OCI-LY1 (cell line): Measurements from ENCODE around the gene CDH13.

Source experiments
- H2AFZ ChIP-seq: fragments of 200-600 bp; sonication (generic), shearing (Covaris generic); 2 replicates; pipeline ENCODE4 v1.6.0; 2014; ENCODE audit warnings: antibody characterized with exemption, mild to moderate bottlenecking, low read length
- H3F3A ChIP-seq: fragments of 200-600 bp; sonication (generic), shearing (Covaris generic); 2 replicates; pipeline ENCODE4 v1.6.0; 2014; ENCODE audit warnings: mild to moderate bottlenecking, antibody characterized with exemption, low read length, moderate library complexity; ENCODE audit not compliant: insufficient read depth
- H3K27ac ChIP-seq: fragments of 200-600 bp; sonication (generic); 2 replicates; pipeline ENCODE4 v1.5.1; 2014; ENCODE audit warnings: low read length, mixed run types, mild to moderate bottlenecking, low read depth; ENCODE audit not compliant: poor library complexity, severe bottlenecking
- H3K27me3 ChIP-seq: fragments of 200-600 bp; sonication (generic); 2 replicates; pipeline ENCODE4 v1.6.0; 2014; ENCODE audit warnings: antibody characterized with exemption, mild to moderate bottlenecking, low read length, moderate library complexity; ENCODE audit not compliant: insufficient read depth
- H3K36me3 ChIP-seq: fragments of 200-600 bp; sonication (generic); 2 replicates; pipeline ENCODE4 v1.6.1; 2014; ENCODE audit warnings: mild to moderate bottlenecking, antibody characterized with exemption, low read length, moderate library complexity, mixed read lengths; ENCODE audit not compliant: insufficient read depth
- H3K4me1 ChIP-seq: fragments of 200-600 bp; sonication (generic); 2 replicates; pipeline ENCODE4 v1.5.1; 2014; ENCODE audit warnings: mild to moderate bottlenecking, low read length, moderate library complexity; ENCODE audit not compliant: insufficient read depth, severe bottlenecking
- H3K4me2 ChIP-seq: fragments of 200-600 bp; sonication (generic), shearing (Covaris generic); 2 replicates; pipeline ENCODE4 v1.6.1; 2014; ENCODE audit warnings: low read length
- H3K4me3 ChIP-seq: fragments of 200-600 bp; sonication (generic); 2 replicates; pipeline ENCODE4 v1.5.1; 2014; ENCODE audit warnings: low read length, low read depth, mild to moderate bottlenecking, mixed read lengths; ENCODE audit not compliant: poor library complexity, severe bottlenecking
- H3K79me2 ChIP-seq: fragments of 200-600 bp; shearing (Covaris generic); 2 replicates; pipeline ENCODE4 v1.6.1; 2016; ENCODE audit warnings: mixed run types, low read length, mixed read lengths; ENCODE audit not compliant: insufficient read depth
- H3K9ac ChIP-seq: fragments of 200-600 bp; sonication (generic), shearing (Covaris generic); 2 replicates; pipeline ENCODE4 v1.6.1; 2014; ENCODE audit warnings: mild to moderate bottlenecking, low read length, mixed read lengths
- H3K9me2 ChIP-seq: fragments of 200-600 bp; sonication (generic), shearing (Covaris generic); 2 replicates; pipeline ENCODE4 v1.6.1; 2014; ENCODE audit warnings: low read depth, mild to moderate bottlenecking, low read length, mixed read lengths
- H3K9me3 ChIP-seq: fragments of 200-600 bp; shearing (Covaris generic); 2 replicates; pipeline ENCODE4 v1.6.1; 2014; ENCODE audit warnings: low read length, mixed read lengths
- H4K20me1 ChIP-seq: fragments of 200-600 bp; sonication (generic), shearing (Covaris generic); 2 replicates; pipeline ENCODE4 v1.6.0; 2016; ENCODE audit warnings: mild to moderate bottlenecking, low read length; ENCODE audit not compliant: insufficient read depth
- CTCF ChIP-seq: fragments of 200-600 bp; sonication (generic), shearing (Covaris generic); IDR thresholded peaks from 2 replicates; pipeline ENCODE4 v1.5.1; 2017; ENCODE audit warnings: mild to moderate bottlenecking, antibody characterized with exemption, low read length, moderate library complexity, mixed read lengths
- EZH2 ChIP-seq: fragments of 200-600 bp; sonication (generic), shearing (Covaris generic); IDR thresholded peaks from 2 replicates; pipeline ENCODE4 v1.8.0; 2017; ENCODE audit warnings: borderline replicate concordance, mixed run types, mild to moderate bottlenecking, antibody characterized with exemption, low read length, moderate library complexity, mixed read lengths

CDH13 gene

GRCh38 chr16:83577078-83577745 is 950.4 kb downstream of the CDH13 start:
- H3K4me3 ChIP-seq, result no peak overlapping the region
- no peaks in the 10 kb centered on the region for H3K36me3 ChIP-seq
- no peaks in the 10 kb centered on the region for H3K9me2 ChIP-seq
- no peak for TF ChIP-seq CTCF
- H3K27me3 ChIP-seq, result no peaks in the 10 kb centered on the region
- H3K27ac ChIP-seq, result no peak overlapping the region
- no peak overlapping the region for H2AFZ ChIP-seq
- no peaks in the 10 kb centered on the region for H4K20me1 ChIP-seq
- H3K9ac ChIP-seq, result no peak overlapping the region
- H3K4me1 ChIP-seq, result no peaks in the 10 kb centered on the region
- no peaks in the 10 kb centered on the region for H3K79me2 ChIP-seq
- no peaks in the 10 kb centered on the region for H3K9me3 ChIP-seq
- H3F3A ChIP-seq, result no peaks in the 10 kb centered on the region
- no peak overlapping the region for H3K4me2 ChIP-seq

- Histone ChIP-seq H3K9me3 (no peaks in the 10 kb centered on the region), H3K4me1 (no peaks in the 10 kb centered on the region), H3K9ac (no peak overlapping the region), H3K4me3 (no peak overlapping the region), H3F3A (no peaks in the 10 kb centered on the region), H3K9me2 (no peaks in the 10 kb centered on the region), H4K20me1 (no peaks in the 10 kb centered on the region), H3K36me3 (no peaks in the 10 kb centered on the region), H3K4me2 (no peak overlapping the region), H2AFZ (no peak overlapping the region), H3K27ac (no peak overlapping the region), H3K27me3 (no peaks in the 10 kb centered on the region), H3K79me2 (no peaks in the 10 kb centered on the region)
- TF ChIP-seq CTCF (no peak), EZH2 (no peak)
Measured at GRCh38 chr16:83578171-83578570, 951.4 kb downstream of the CDH13 start.

- no peak for TF ChIP-seq EZH2
- TF ChIP-seq CTCF, result no peak
Measured at GRCh38 chr16:83579027-83579426, 952.3 kb downstream of the CDH13 start.

More at GRCh38 chr16:83579027-83579426, 952.3 kb downstream of the CDH13 start:
- no peaks in the 10 kb centered on the region for H3K9me3 ChIP-seq
- no peak overlapping the region for H3K4me3 ChIP-seq
- H3F3A ChIP-seq, result no peaks in the 10 kb centered on the region
- H3K4me1 ChIP-seq, result no peaks in the 10 kb centered on the region
- no peak overlapping the region for H3K9ac ChIP-seq
- H3K79me2 ChIP-seq, result no peaks in the 10 kb centered on the region
- no peak overlapping the region for H2AFZ ChIP-seq
- no peaks in the 10 kb centered on the region for H3K27me3 ChIP-seq
- H4K20me1 ChIP-seq, result no peaks in the 10 kb centered on the region
- no peak overlapping the region for H3K4me2 ChIP-seq
- H3K9me2 ChIP-seq, result no peaks in the 10 kb centered on the region
- no peak overlapping the region for H3K27ac ChIP-seq
- H3K36me3 ChIP-seq, result no peaks in the 10 kb centered on the region
